HEK293 (cell line): Measurements from ENCODE around the gene FHIT.

Source experiments
- HIC1 ChIP-seq: fragments of 450-650 bp; formaldehyde crosslinking; IDR thresholded peaks from 2 replicates; pipeline ENCODE4 v1.5.1; 2016; ENCODE audit warnings: missing biosample characterization, missing genetic modification characterization
- KLF7 ChIP-seq: fragments of 450-650 bp; formaldehyde crosslinking; IDR thresholded peaks from 2 replicates; pipeline ENCODE4 v1.5.1; 2016; ENCODE audit warnings: missing biosample characterization, missing genetic modification characterization, borderline replicate concordance
- KLF8 ChIP-seq: fragments of 450-650 bp; formaldehyde crosslinking; IDR thresholded peaks from 2 replicates; pipeline ENCODE4 v1.5.1; 2016; ENCODE audit warnings: missing biosample characterization, missing genetic modification characterization
- MYNN ChIP-seq: fragments of 450-650 bp; formaldehyde crosslinking; IDR thresholded peaks from 2 replicates; pipeline ENCODE4 v1.5.1; 2016; ENCODE audit warnings: missing biosample characterization, missing genetic modification characterization, borderline replicate concordance
- PATZ1 ChIP-seq: fragments of 450-650 bp; formaldehyde crosslinking; IDR thresholded peaks from 2 replicates; pipeline ENCODE4 v1.5.1; 2016; ENCODE audit warnings: missing biosample characterization, missing genetic modification characterization
- SCRT1 ChIP-seq: fragments of 450-650 bp; formaldehyde crosslinking; IDR thresholded peaks from 2 replicates; pipeline ENCODE4 v1.5.1; 2016; ENCODE audit warnings: missing biosample characterization, missing genetic modification characterization, borderline replicate concordance
- SP3 ChIP-seq: fragments of 450-650 bp; formaldehyde crosslinking; IDR thresholded peaks from 2 replicates; pipeline ENCODE4 v1.5.1; 2016; ENCODE audit warnings: missing biosample characterization, missing genetic modification characterization
- ZBTB49 ChIP-seq: fragments of 450-650 bp; formaldehyde crosslinking; IDR thresholded peaks from 2 replicates; pipeline ENCODE4 v1.5.1; 2016; ENCODE audit warnings: missing biosample characterization, missing genetic modification characterization, low read depth
- ZBTB8A ChIP-seq: fragments of 450-650 bp; formaldehyde crosslinking; IDR thresholded peaks from 2 replicates; pipeline ENCODE4 v1.5.1; 2016; ENCODE audit warnings: missing biosample characterization, missing genetic modification characterization
- ZFHX2 ChIP-seq: fragments of 450-650 bp; formaldehyde crosslinking; conservative IDR thresholded peaks from 2 replicates; pipeline ENCODE4 v1.5.1; 2016; ENCODE audit warnings: missing biosample characterization, missing genetic modification characterization
- ZFP37 ChIP-seq: fragments of 450-650 bp; formaldehyde crosslinking; IDR thresholded peaks from 2 replicates; pipeline ENCODE4 v1.5.1; 2016; ENCODE audit warnings: missing biosample characterization, missing genetic modification characterization
- ZFP69B ChIP-seq: fragments of 450-650 bp; formaldehyde crosslinking; IDR thresholded peaks from 2 replicates; pipeline ENCODE4 v1.5.1; 2016; ENCODE audit warnings: missing biosample characterization, missing genetic modification characterization
- ZNF148 ChIP-seq: fragments of 450-650 bp; formaldehyde crosslinking; IDR thresholded peaks from 2 replicates; pipeline ENCODE4 v1.5.0; 2017; ENCODE audit warnings: missing biosample characterization, missing genetic modification characterization, borderline replicate concordance
- ZNF175 ChIP-seq: fragments of 450-650 bp; formaldehyde crosslinking; IDR thresholded peaks from 2 replicates; pipeline ENCODE4 v1.5.1; 2016; ENCODE audit warnings: missing biosample characterization, missing genetic modification characterization
- ZNF239 ChIP-seq: fragments of 450-650 bp; formaldehyde crosslinking; IDR thresholded peaks from 2 replicates; pipeline ENCODE4 v1.5.1; 2016; ENCODE audit warnings: missing biosample characterization, missing genetic modification characterization
- ZNF280D ChIP-seq: fragments of 450-650 bp; formaldehyde crosslinking; IDR thresholded peaks from 2 replicates; pipeline ENCODE4 v1.5.1; 2016; ENCODE audit warnings: missing biosample characterization, missing genetic modification characterization
- ZNF302 ChIP-seq: fragments of 450-650 bp; formaldehyde crosslinking; IDR thresholded peaks from 2 replicates; pipeline ENCODE4 v1.5.1; 2016; ENCODE audit warnings: missing biosample characterization, missing genetic modification characterization, low read depth
- ZNF473 ChIP-seq: fragments of 450-650 bp; formaldehyde crosslinking; IDR thresholded peaks from 2 replicates; pipeline ENCODE4 v1.5.1; 2017; ENCODE audit warnings: missing biosample characterization, missing genetic modification characterization
- ZNF529 ChIP-seq: fragments of 450-650 bp; formaldehyde crosslinking; IDR thresholded peaks from 2 replicates; pipeline ENCODE4 v1.5.1; 2017; ENCODE audit warnings: missing genetic modification characterization, missing biosample characterization; ENCODE audit not compliant: insufficient replicate concordance
- ZNF580 ChIP-seq: fragments of 450-650 bp; formaldehyde crosslinking; IDR thresholded peaks from 2 replicates; pipeline ENCODE4 v1.5.1; 2016; ENCODE audit warnings: missing biosample characterization, missing genetic modification characterization
- ZNF692 ChIP-seq: fragments of 450-650 bp; formaldehyde crosslinking; IDR thresholded peaks from 2 replicates; pipeline ENCODE4 v1.5.1; 2016; ENCODE audit warnings: missing biosample characterization, missing genetic modification characterization
- ZNF76 ChIP-seq: fragments of 450-650 bp; formaldehyde crosslinking; IDR thresholded peaks from 2 replicates; pipeline ENCODE4; 2016; ENCODE audit warnings: low read depth, missing biosample characterization, missing genetic modification characterization, borderline replicate concordance
- ZSCAN30 ChIP-seq: fragments of 450-650 bp; IDR thresholded peaks from 2 replicates; pipeline ENCODE4 v1.5.1; 2018; ENCODE audit warnings: missing biosample characterization, mild to moderate bottlenecking, missing genetic modification characterization, moderate library complexity

The FHIT gene

GRCh38 chr3:61158216-61158615 is 93.0 kb downstream of the FHIT start (continued):
- peak; percentile 35; the same call in 1 of the 2 replicates for TF ChIP-seq ZBTB8A
- TF ChIP-seq KLF7 (tag by site-specific recombination), result no peak
- no peak for TF ChIP-seq SP3
- TF ChIP-seq ZNF76 (tag by site-specific recombination), result no peak
- no peak for TF ChIP-seq ZNF280D (tag by site-specific recombination)
- TF ChIP-seq ZNF148 (tag by site-specific recombination), result no peak
- no peak for TF ChIP-seq ZNF175 (tag by site-specific recombination)
- TF ChIP-seq ZFP37 (tag by site-specific recombination), result no peak
- TF ChIP-seq ZNF529 (tag by site-specific recombination), result no peak
- no peak for TF ChIP-seq ZNF302 (tag by site-specific recombination)
- no peak for TF ChIP-seq ZNF239 (tag by site-specific recombination)
- no peak for TF ChIP-seq ZNF580 (tag by site-specific recombination)
- TF ChIP-seq PATZ1 (tag by site-specific recombination), result no peak
- TF ChIP-seq MYNN, result no peak
- no peak for TF ChIP-seq HIC1
- no peak for TF ChIP-seq ZFP69B (tag by site-specific recombination)
- TF ChIP-seq SCRT1 (tag by site-specific recombination), result no peak
- TF ChIP-seq ZNF692, result no peak
- no peak for TF ChIP-seq ZBTB49 (tag by site-specific recombination)
- TF ChIP-seq ZNF473 (tag by site-specific recombination), result no peak
- TF ChIP-seq ZSCAN30 (tag by site-specific recombination), result 0 out of 2 replicates have a peak, but pooled peaks have one; percentile 28
- no peak for TF ChIP-seq KLF8 (tag by site-specific recombination)
- TF ChIP-seq ZFHX2 (tag by site-specific recombination), result no peak
